GM18909 (cell line): ENCODE results near the gene DOCK9.

Experiments used
- ATAC-seq: cut with Tn5 transposase; IDR thresholded peaks from one replicate; pipeline ENCODE4 v1.9.1; 2021; ENCODE audit warnings: mild to moderate bottlenecking; ENCODE audit not compliant: unreplicated experiment, poor library complexity

DOCK9 gene

DNA sequence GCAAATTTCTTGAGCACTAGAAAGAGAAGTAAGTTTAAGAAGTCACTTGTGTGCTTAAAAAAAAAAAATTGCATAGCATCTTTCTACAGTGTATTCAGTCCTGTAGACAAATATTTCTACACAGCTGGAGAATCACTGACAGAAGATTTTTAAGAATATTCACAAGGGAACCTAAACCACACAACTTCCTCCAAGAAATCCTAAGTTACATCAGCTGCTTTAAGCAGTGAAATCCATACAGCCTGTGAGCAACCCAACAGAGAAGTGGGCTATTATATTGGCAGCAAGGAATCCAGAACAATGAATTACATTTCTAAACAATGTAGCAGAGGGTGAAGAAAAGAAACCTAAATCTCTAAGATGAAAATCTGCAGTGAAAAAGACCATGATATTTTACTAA is 1.5 kb downstream of the DOCK9 start:
- no peak for ATAC-seq

DNA sequence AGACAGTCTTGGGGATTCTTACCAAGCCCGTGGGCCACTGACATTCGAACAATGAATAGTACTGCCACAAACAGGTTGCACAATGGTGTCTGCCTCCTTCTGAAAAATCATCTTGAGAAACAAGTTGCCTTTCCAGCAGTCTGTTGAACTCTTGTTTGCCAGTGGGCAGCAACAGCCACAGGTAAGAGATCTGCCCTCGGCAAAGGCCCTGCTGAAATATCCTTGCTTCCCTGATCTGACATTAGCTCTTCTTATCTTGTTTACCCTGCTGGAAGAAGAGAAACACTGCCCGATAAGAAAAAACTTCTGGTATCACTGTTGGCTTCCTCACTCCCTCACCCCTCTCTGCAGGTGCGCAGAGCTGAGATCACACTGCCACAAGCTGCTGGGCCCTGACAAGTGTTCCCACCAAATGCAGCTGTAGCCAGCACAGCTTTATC is 2.0 kb downstream of the DOCK9 start:
- ATAC-seq = no peak

DNA sequence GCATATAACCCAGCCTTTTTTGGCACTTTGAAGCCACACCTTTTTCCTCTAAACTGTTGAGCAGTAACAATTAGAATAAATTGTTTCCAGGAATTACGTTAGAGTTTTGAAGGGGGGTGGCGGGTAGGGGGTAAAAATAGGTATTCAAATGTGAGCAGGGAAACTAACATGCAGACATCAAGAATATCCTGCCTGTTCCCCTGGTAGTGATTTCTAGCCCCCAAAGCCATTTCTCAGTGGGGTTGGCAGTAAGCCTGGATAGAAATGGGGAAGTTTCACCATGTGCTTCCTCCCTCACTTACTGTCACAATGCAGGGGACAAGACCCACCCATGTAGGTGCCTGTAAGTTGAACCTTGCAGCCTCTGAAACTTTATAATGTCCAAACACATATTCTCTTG is 3.8 kb downstream of the DOCK9 start:
- no peak for ATAC-seq

DNA sequence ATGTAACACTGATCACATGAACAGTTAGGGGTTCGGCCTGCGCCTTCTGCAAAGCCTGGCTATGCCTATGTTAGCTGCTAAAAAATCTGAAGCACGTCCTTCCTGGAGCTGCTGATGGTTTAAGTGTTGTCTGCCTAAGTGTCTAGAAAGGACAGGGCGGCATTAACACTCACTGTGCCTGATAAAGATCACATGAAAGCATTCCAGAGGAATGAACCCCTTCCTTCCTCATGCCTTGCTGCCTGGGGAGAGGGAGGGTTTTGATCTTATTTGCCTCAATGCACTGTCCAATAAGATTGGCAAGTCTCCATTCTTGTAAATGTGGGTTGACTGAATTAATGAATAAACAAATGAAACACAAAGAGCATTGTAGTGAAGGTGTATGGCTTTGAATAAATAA is 5.2 kb downstream of the DOCK9 start:
- no peak for ATAC-seq

DNA sequence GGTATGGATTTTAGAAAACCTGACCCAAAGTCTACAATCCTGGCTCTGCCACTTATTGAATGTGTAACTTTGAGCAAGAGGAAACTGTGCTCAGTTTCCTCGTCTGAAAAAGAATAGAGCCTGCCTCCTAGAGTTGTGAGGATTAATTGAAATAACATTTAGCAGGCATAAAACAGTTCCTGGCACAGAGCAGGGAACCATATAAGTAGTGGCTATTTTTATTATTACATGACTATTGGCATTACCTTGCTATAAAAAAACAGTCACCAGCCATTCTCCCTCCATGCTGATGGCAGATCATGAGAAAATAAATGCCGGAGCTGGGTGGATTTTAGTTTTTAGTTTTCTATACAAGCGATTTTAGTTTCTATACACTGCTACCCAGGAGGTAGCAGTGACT is 5.8 kb downstream of the DOCK9 start:
- no peak for ATAC-seq

DNA sequence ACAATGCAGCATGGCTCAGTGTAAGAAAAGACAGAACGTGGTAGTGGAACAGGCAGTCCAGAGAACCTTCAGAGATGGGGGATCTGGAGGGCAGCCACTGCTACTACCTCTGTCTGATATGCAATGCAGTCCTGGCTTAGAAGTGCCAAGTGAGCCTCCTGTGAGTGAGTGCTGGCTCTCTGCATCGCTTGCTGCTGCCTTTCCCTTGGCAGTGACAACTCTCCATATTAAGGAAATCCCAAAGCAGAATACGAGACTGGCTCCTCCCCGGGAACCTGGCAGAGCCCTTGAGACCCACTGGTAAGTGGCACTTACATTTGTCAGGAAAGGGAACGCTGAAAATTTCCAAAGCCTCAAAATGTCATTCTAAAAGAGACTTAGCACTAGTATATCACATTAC is 7.5 kb downstream of the DOCK9 start:
- ATAC-seq = no peak

DNA sequence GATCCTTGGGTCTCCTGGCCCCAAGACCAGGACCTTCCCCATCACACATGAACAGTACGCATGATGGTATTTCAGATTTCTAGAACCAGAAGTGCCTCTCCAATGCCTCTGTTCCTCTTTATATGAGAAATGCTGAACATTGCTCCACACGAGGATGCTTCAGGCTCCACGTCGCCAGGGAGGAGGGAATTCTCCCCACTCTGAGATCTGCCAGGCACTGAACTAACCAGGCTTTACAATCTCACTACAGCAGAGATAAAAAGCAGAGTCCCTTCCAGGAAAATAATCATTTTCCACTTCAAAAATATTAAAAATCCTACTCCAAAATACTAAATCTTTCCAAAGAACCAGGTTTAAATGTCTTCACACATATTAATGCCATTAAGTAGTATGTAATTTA is 10.4 kb downstream of the DOCK9 start:
- no peak for ATAC-seq

DNA sequence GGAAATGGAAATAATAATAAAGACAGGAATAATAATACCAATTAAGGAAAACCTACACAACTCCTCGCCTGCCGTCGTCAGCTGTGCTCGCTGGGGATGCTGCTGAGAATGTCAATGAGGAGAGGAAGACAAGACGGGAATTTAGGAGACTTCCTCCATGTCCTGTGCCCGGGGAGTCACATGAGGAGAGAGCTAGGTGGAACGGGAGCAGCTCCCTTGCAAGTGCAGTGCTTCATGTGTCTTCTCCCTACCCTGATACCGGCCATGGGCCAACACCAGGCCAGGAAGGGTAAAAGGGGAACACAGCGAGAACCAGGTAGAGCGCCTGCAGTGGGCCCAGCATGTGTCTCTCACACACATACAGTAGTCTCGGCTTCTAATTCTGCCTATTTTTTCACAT is 11.8 kb downstream of the DOCK9 start:
- no peak for ATAC-seq

DNA sequence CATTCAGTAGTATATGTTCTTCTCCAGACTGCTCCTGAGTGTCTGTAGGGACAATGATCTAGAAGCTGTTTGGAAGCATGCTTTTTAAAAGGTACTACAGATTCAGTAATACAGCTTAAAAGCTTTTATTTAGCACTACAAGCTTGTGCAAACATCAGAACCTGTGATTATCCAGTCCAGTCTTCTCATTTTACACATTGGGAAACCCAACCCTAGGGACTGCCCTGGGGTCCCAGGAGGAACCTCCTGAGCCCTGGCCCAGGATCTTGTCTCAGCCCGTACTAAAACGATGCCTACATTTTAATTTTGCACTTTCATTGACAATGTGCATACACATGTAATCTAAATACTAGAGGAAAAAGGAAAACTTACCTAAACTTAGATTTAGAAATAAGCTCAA is 12.5 kb downstream of the DOCK9 start:
- no peak for ATAC-seq

DNA sequence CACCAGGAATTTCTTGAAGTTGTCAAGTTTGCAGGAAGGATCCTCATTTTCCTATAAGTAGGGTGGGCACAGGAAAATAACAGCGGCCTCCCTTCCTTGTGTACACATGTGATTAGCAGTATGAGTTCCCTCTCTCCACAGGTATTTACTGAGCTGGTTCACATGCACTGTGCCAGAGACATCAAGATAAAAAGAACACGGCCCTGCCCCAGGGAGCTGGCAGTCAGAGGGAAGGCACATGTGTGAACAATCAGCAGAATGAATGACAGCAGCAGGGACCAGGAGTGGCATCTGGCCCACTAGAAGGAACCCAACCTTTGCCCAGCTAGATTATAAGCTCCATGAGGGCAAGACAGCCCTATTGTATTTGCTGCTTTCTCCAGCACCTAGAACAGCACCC is 13.9 kb downstream of the DOCK9 start:
- no peak for ATAC-seq

DNA sequence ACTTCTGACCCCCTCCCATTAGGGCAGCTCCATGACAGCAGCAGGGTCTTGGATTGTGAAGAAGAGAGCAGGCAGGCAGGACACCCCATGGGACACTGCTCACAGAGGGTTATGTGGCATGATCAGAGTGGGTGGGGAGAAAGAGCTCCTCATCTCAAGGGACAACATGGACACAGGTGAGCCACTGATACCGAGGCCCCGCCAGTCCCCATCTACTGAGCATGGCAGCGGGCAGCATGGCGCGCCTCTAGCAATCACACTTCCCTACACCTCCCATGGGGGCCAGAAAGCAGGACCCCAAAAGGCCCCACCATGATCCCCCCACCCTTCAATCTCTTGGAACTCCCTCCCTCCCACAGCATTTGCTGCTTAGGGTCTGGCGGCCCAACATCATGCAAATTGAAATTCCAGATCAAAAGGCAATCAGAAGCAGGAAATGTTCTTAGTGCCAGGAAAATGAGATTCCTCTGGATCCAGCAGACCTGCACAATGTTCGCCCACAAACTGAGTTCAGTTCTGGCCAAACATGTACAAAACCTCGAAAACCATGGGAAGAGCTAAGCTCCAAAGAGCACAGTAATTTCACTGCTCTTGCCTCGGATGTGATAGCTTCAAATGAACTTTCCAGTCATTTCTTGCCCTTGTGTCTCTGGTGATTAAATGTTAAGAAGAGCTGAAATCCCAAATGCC is 14.8 kb downstream of the DOCK9 start:
- ATAC-seq = no peak

DNA sequence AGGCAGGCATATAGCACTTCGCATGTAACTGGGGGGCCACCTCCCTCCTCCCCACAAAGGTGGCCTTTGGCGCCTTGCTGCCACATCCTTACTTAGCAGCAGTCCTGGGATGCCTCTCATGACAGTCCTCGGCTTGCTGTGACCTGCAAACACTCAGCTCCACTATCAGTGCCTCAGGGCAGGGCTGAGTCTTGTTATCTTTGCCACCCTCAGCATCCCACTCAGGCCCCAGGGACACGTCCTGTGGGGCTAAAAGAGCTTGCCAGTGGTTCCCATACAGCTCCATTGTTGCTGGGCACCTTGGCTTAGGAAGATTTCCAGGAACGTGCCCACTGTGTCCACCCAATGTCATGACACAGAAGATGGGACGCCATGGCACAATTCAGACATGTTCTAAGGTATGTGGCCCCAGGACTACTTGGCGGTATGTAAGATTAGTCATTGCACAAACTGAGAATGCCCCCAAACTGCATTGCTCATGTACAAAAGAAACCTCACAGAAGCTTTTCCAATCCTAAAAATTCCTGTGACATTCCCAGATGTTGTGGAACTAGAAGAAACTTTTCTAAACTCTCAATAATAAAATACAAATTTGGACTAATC is 16.3 kb downstream of the DOCK9 start:
- ATAC-seq = no peak

DNA sequence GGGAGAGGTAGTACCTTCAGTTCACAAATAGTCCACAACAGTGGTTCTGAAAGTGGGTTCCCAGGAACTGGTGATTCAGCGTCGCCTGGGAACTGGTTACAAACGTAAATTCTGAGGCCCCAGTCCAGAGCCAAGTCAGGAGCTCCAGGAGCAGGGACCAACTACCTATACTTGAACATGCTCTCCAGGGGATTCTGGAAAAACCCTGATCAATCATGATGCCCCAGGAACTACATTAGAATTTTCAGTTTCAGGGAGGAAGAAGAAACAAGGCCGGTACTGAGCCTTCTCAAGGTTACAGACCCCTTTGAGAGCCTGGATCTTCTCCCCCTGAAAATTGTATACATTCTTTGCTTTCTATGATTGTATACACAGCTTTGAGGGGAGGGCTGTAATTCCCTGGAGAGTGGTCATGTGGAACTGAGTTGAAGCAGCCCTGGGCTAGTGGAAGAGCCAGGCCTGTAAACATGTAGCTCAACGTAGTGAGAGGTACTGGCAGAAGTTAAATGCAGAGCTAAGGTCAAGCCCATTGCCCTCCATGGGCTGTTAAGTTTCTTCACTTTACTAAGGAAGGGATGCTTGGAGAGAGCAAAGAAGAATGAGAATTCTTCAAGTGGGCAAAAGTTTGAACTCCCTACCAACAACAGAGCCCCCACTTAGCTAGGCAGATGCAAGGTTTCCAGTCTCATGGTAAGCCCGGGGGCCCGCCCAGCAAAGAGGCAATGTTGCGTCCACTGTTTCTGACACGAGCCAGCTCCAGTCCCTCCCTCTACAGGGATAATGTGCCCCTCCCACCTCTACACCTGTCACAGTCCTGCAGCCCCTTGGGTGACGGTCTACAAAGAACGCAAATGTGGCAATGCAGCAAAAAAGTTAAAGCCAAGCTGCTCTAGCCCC is 17.0 kb downstream of the DOCK9 start:
- no peak for ATAC-seq

DNA sequence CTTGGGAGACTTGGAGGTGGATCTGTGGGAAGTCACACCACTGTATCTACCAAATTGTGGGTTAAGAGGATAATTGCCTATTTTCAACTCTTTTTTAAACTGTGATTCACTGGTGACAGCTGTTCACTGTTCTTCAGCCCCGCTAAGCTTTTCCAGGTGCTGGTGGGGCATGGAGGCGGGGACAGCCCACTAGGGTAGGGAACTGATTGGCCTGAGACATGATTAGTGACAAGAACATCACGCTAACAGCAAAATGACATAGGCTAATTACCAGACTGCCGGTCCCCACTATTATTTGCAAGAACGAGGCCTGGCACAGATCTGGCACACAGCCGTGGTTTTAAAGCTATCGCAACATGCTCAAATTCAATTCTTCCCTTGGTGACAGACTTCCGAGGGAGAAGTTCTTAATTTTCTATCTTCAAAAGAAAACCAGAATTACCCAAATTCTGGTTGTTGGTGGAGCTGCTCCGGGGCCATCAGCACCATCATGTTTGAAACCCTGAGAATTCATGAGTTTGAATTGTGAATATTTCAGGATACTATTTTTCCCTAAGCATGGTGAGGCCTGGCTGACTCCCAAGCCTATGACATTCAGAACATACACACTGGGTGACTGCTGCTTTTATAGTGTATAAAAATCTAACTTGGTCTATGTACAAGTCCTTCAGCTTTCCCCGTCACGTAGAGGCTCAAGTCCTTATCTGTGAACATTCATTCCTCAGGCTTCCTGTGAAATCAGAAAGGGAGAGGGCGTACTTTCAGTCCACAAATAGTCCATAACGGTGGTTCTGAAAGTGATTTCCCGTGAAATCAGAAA is 17.9 kb downstream of the DOCK9 start:
- no peak for ATAC-seq

DNA sequence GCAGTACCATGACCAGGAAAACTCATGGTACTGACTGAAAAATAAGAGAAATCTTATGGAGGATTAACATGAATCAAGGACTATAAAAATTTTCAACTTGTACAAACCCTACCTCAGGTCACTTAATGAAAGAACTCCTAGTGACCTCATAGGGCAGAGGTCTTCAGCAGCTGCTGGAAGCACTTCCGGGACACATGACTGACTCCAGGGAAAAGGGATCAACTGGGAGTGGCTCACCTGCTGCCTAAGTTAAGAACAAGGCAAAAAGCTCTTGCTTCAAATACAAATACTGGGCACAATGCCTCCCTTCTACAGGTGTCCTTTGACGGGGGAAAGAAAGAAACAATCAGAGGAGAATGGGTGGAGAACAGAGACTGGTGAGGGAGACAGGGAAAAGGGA is 18.6 kb downstream of the DOCK9 start:
- no peak for ATAC-seq

DNA sequence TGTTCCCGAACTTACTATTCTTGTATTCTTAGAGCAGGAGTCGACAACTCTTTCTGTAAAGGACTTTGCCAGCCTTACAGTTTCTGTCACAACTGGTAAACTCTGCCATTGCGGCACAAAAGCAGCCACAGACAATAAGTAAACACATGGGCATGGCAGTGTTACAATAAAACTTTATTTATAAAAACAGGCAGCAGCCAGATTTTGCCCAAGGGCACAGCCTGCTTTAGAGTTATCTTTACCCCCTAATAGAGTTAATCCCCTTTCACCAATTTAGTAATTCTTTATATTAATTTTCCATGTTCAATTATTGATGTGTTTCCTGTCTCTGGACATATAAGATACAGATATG is 19.4 kb downstream of the DOCK9 start:
- no peak for ATAC-seq

DNA sequence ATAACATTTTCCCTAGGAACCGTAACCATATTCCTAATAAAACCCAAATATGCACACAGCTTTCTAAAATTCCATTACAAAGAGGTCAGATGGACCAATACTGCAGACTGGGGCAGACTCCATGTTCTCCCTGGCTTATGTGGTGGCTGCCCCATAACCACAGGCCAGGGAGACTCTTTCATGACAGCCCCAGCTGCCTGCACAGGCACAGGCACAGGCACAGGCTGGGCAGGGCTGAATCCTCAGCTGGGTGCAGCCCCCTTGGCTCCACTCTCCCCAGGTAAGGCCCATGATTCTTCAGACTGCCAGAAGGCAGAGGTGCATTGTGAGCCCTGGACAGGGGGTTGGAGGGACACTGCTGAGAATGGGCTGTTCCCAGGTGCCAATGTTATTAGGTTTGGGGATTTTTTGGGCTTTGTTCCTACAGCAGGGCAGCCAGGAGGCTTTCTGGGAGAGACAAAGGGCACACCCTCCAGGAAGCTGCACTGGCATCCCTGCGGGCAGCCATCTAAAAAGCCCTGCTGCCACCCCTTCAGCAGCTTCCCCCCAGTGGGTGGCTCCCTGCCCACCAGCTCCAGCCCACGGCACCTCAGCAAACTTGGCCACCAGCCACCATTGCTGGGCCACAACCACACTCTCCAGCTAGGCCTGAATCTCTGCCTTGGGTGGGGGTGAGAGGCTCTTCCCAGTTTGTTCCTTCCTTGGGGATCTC is 20.0 kb downstream of the DOCK9 start:
- no peak for ATAC-seq

DNA sequence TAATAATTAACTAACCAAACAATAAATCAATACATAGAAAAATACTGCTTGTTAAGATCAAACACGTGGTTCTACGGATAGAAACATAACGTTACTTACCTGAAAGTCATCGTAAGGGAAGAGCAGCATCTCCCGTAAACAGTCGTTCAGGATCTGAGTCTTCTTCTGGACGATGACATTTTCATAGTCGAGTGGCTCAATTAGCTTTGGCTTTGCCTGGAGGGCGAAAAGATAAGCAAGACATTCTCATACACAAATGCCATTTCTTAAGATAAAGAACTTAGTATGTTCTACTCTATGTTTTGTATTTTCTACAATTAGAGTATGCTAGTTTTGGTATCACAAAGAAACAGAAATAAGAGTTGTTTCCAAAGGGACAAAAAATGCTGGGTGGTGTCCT is 22.5 kb downstream of the DOCK9 start:
- ATAC-seq = no peak

DNA sequence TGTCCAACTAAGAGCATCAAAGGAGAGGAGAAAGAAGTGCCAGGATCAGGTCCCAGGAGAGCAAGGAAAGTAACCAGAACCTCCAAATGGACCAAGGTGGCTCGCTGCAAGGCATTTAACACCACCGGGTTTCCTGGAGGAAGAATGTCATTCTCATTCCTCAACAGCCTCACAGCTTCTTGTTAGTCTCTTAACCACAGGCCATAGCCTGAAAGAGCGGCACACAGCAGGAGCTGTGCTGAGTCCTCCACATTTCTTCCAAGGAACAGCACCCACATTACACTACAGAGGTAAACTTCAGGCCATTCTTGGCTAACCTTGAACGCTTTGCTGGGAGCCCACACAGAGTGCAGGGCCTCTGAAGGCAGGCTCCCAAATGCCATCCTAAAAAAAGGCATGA is 23.6 kb downstream of the DOCK9 start:
- no peak for ATAC-seq

DNA sequence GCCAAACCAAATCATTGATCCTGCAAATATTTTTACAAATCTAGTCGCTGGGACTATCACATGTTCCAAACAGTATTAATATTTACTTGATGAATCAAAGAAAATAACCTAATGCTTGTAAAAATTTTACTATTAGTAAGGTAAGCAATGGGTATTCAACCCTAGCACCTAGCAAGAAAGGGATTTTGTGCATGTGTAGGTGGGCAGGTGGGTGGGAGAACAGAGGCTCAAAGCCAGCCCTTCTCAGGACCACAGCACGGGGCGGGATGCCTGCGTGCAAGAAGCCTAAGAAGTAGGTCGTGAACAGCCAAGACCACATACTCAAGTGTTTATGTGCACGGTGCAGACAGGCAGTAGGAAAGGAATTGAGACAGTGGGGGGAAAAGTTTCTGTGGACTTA is 26.6 kb downstream of the DOCK9 start:
- no peak for ATAC-seq
